Tibial nerve (tissue), 4 donors: ENCODE results near the gene BACE2.

Experiments used
- CTCF ChIP-seq, 5 experiments: fragments of 200-600 bp in 3 of 5; fragments of 450-650 bp in 2 of 5; sonication (generic) in 3 of 5; IDR thresholded peaks; one replicate each; pipeline ENCODE4 v1.5.1; 2016 to 2019; ENCODE audit warnings: antibody characterized with exemption in 5 of 5, mild to moderate bottlenecking in 3 of 5, moderate library complexity in 2 of 5
- EP300 ChIP-seq, 2 donors: sonication (generic); formaldehyde crosslinking; IDR thresholded peaks; one replicate each; pipeline ENCODE4 v1.6.1; 2017; ENCODE audit warnings: antibody characterized with exemption in 2 of 2, mild to moderate bottlenecking in 1 of 2
- POLR2A ChIP-seq, 2 donors: fragments of 450-650 bp; IDR thresholded peaks; one replicate each; pipeline ENCODE4 v1.6.1; 2017; ENCODE audit warnings: antibody characterized with exemption in 2 of 2, mild to moderate bottlenecking in 2 of 2, moderate library complexity in 2 of 2

DNA sequence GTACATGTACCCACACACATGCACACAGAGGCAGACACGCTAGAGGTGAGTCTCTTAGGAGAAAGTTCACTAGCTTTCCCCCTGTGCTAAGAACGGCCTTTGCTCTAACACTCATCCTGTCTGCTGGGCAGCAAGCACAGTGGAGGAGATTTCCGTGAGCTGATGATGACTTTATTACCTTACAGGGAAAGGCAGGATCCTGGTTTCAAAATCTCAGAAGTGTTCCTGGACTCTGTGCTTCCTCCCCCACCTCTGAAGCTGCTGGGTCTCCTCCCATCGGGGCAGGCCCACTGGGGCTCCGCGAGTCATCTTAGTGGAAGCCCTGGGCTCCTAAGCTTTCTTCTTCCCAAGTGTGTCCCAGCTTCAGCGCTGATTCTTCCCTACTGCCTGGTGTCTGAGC, 151.3 kb downstream of the BACE2 start:
- TF ChIP-seq CTCF (IDR thresholded peaks at IDR 0.05) (no peak), EP300 (IDR thresholded peaks at IDR 0.05) (no peak), POLR2A (IDR thresholded peaks at IDR 0.05) (no peak)
